GM12891 (cell line): ENCODE results near the gene ZNF511.

Experiments used
- POLR2A ChIP-seq: IDR thresholded peaks from 2 replicates; pipeline ENCODE4 v1.6.1; 2011; ENCODE audit warnings: low read depth, low read length, control low read depth
- POLR2AphosphoS5 ChIP-seq: IDR thresholded peaks from 2 replicates; pipeline ENCODE4 v1.6.1; 2011; ENCODE audit warnings: low read depth, low read length, control low read depth
- SPI1 ChIP-seq: IDR thresholded peaks from 2 replicates; pipeline ENCODE4 v1.6.1; 2011; ENCODE audit warnings: low read depth, low read length, control low read depth
- TAF1 ChIP-seq: IDR thresholded peaks from 2 replicates; pipeline ENCODE4 v1.6.1; 2011; ENCODE audit warnings: low read depth, low read length, control low read depth

- no peak for TF ChIP-seq POLR2A
- no peak for TF ChIP-seq SPI1
- no peak for TF ChIP-seq TAF1
- no peak for TF ChIP-seq POLR2AphosphoS5
These were observed 19.1 kb downstream of the ZNF511 start for GRCh38 chr10:133327651-133328357.
